H1 (cell line): ENCODE measurements around the gene PLVAP. TPM values are rescaled to one million over a fixed set of nuclear protein-coding genes. Genes with fewer than 3 reads are reported as not detected.

Experiments used
- CTCF ChIA-PET: fragments of 300-600 bp; sonication (Branson Sonifier 250); formaldehyde crosslinking; loops from one replicate; lab custom pipeline; 2021; ENCODE audit not compliant: partially characterized antibody; lab: Charles Lee
- POLR2A ChIA-PET: fragments of 300-600 bp; sonication (Branson Sonifier 250); formaldehyde crosslinking; loops from one replicate; lab custom pipeline; 2021; ENCODE audit warnings: inconsistent platforms; ENCODE audit not compliant: partially characterized antibody; lab: Charles Lee
- DNase-seq, 2 experiments: peaks; one replicate each; pipeline versions ENCODE4 v3.0.0 to v3.0.0-alpha.2; 2010 to 2022; ENCODE audit warnings: low spot score in 2 of 2, low read depth in 1 of 2, mixed read lengths in 1 of 2
- FAIRE-seq: peaks from 2 replicates; lab custom pipeline; 2011; peaks lifted over from hg19 to GRCh38; lab: Jason Lieb, UNC
- H2AFZ ChIP-seq: 2 replicates; pipeline ENCODE4 v1.8.1; 2012; ENCODE audit warnings: low read length, inconsistent platforms
- H2AK5ac ChIP-seq: 2 replicates; pipeline ENCODE4 v1.6.1; 2013; ENCODE audit warnings: low read depth, low read length
- H2BK120ac ChIP-seq: replicated peaks from 2 replicates; pipeline ENCODE3; 2013; ENCODE audit warnings: low read depth, low read length, inconsistent platforms
- H2BK12ac ChIP-seq: 2 replicates; pipeline ENCODE4 v1.6.1; 2013; ENCODE audit warnings: low read depth, low read length
- H2BK15ac ChIP-seq: 2 replicates; pipeline ENCODE4 v1.6.1; 2013; ENCODE audit warnings: low read length
- H2BK20ac ChIP-seq: 2 replicates; pipeline ENCODE4 v1.6.1; 2013; ENCODE audit warnings: low read length
- H2BK5ac ChIP-seq: 2 replicates; pipeline ENCODE4 v1.6.1; 2013; ENCODE audit warnings: low read depth, low read length
- H3K14ac ChIP-seq: 2 replicates; pipeline ENCODE4 v1.6.1; 2013; ENCODE audit warnings: inconsistent platforms; ENCODE audit not compliant: insufficient read length
- H3K18ac ChIP-seq: 2 replicates; pipeline ENCODE4 v1.6.1; 2013; ENCODE audit warnings: low read length; ENCODE audit errors: extremely low read depth
- H3K23ac ChIP-seq: 2 replicates; pipeline ENCODE4 v1.6.1; 2013; ENCODE audit warnings: inconsistent platforms; ENCODE audit not compliant: insufficient read length
- H3K23me2 ChIP-seq: 2 replicates; pipeline ENCODE4 v1.6.1; 2013; ENCODE audit warnings: low read depth, low read length
- H3K27ac ChIP-seq: 2 replicates; pipeline ENCODE4 v1.6.1; 2011; ENCODE audit warnings: low read depth, low read length, inconsistent platforms
- H3K27me3 ChIP-seq, 4 experiments: replicated peaks in 1 of 4; 1 replicate in 1 of 4; 2 replicates in 3 of 4; pipeline versions ENCODE4 v1.6.1 to v1.8.1; 2011 to 2013; ENCODE audit warnings: low read length in 3 of 4, mild to moderate bottlenecking in 3 of 4, inconsistent platforms in 2 of 4, mixed read lengths in 2 of 4, moderate library complexity in 1 of 4; ENCODE audit not compliant: control insufficient read depth in 3 of 4, insufficient read depth in 3 of 4; ENCODE audit errors: extremely low read depth in 1 of 4
- H3K36me3 ChIP-seq, 4 experiments: 2 replicates each; pipeline versions ENCODE4 v1.6.1 to v1.8.1; 2011 to 2013; ENCODE audit warnings: mild to moderate bottlenecking in 4 of 4, low read length in 3 of 4, moderate library complexity in 2 of 4, control low read depth in 1 of 4, inconsistent platforms in 1 of 4; ENCODE audit not compliant: insufficient read depth in 4 of 4, control insufficient read depth in 2 of 4
- H3K4ac ChIP-seq: replicated peaks from 2 replicates; pipeline ENCODE3; 2013; ENCODE audit warnings: low read length, low read depth, mixed read lengths, inconsistent platforms; ENCODE audit not compliant: insufficient read length
- H3K4me1 ChIP-seq, 4 experiments: replicated peaks in 1 of 4; 1 replicate in 1 of 4; 2 replicates in 3 of 4; pipeline versions ENCODE4 v1.6.1 to v1.8.1; 2011 to 2013; ENCODE audit warnings: low read length in 3 of 4, inconsistent platforms in 2 of 4, mixed read lengths in 1 of 4; ENCODE audit not compliant: insufficient read depth in 4 of 4, control insufficient read depth in 3 of 4
- H3K4me2 ChIP-seq, 2 experiments: 2 replicates each; pipeline versions ENCODE4 v1.6.1 to v1.8.1; 2011 to 2013; ENCODE audit warnings: low read depth in 2 of 2, low read length in 2 of 2, control low read depth in 1 of 2, inconsistent platforms in 1 of 2, mild to moderate bottlenecking in 1 of 2; ENCODE audit not compliant: insufficient read depth in 1 of 2
- H3K4me3 ChIP-seq, 4 experiments: fragments of 200-600, 300-600 bp in 1 of 4; sonication (generic), shearing (Covaris generic), sonication (Bioruptor Twin) in 1 of 4; 2 replicates each; pipeline versions ENCODE4 v1.5.1 to v1.8.1; 2011 to 2016; ENCODE audit warnings: low read length in 4 of 4, low read depth in 3 of 4, control low read depth in 2 of 4, inconsistent platforms in 2 of 4, mild to moderate bottlenecking in 2 of 4, mixed read lengths in 1 of 4, moderate library complexity in 1 of 4; ENCODE audit not compliant: insufficient read depth in 2 of 4; ENCODE audit errors: extremely low read depth in 1 of 4
- H3K56ac ChIP-seq: replicated peaks from 2 replicates; pipeline ENCODE3; 2013; ENCODE audit warnings: low read depth, mild to moderate bottlenecking, mixed read lengths, low read length, inconsistent platforms; ENCODE audit not compliant: insufficient read length
- H3K79me1 ChIP-seq: 2 replicates; pipeline ENCODE4 v1.6.1; 2013; ENCODE audit warnings: low read depth, low read length, control low read depth
- H3K79me2 ChIP-seq, 2 experiments: 2 replicates each; pipeline versions ENCODE4 v1.6.1 to v1.8.1; 2012 to 2013; ENCODE audit warnings: low read length in 2 of 2, mild to moderate bottlenecking in 2 of 2, inconsistent platforms in 1 of 2; ENCODE audit not compliant: insufficient read depth in 2 of 2, control insufficient read depth in 1 of 2
- H3K9ac ChIP-seq, 4 experiments: replicated peaks in 1 of 4; 1 replicate in 1 of 4; 2 replicates in 3 of 4; pipeline versions ENCODE4 v1.6.1 to v1.8.1; 2011 to 2013; ENCODE audit warnings: low read depth in 3 of 4, low read length in 3 of 4, control low read depth in 2 of 4, mild to moderate bottlenecking in 2 of 4, moderate library complexity in 2 of 4, inconsistent platforms in 1 of 4; ENCODE audit errors: extremely low read depth in 1 of 4
- H3K9me3 ChIP-seq, 2 experiments: 2 replicates each; pipeline versions ENCODE4 v1.6.1 to v1.8.1; 2012 to 2013; ENCODE audit warnings: mild to moderate bottlenecking in 2 of 2, moderate library complexity in 2 of 2, control low read depth in 1 of 2, inconsistent platforms in 1 of 2, low read depth in 1 of 2, low read length in 1 of 2, mixed read lengths in 1 of 2; ENCODE audit not compliant: insufficient read depth in 2 of 2
- H4K20me1 ChIP-seq, 2 experiments: replicated peaks in 1 of 2; 2 replicates each; pipeline versions ENCODE3 to v1.8.1; 2011 to 2013; ENCODE audit warnings: inconsistent platforms in 2 of 2, low read length in 2 of 2, mild to moderate bottlenecking in 1 of 2; ENCODE audit not compliant: insufficient read depth in 2 of 2, control insufficient read depth in 1 of 2
- H4K5ac ChIP-seq: 2 replicates; pipeline ENCODE4 v1.6.1; 2013; ENCODE audit warnings: low read length, low read depth, mixed read lengths, inconsistent platforms; ENCODE audit not compliant: insufficient read length
- H4K8ac ChIP-seq: 2 replicates; pipeline ENCODE4 v1.8.0; 2013; ENCODE audit warnings: mild to moderate bottlenecking, moderate library complexity, low read length, inconsistent platforms; ENCODE audit not compliant: insufficient read depth; ENCODE audit errors: extremely low read depth
- H4K91ac ChIP-seq: replicated peaks from 2 replicates; pipeline ENCODE3; 2013; ENCODE audit warnings: low read length, mixed read lengths, inconsistent platforms; ENCODE audit not compliant: insufficient read length
- POLR2A ChIP-seq, 2 experiments: IDR thresholded peaks; 1 replicate in 1 of 2; 2 replicates in 1 of 2; pipeline ENCODE4 v1.6.1; 2011; ENCODE audit warnings: low read depth in 2 of 2, low read length in 2 of 2, mild to moderate bottlenecking in 2 of 2; ENCODE audit errors: control extremely low read depth in 1 of 2
- RAD21 ChIP-seq, 2 experiments: IDR thresholded peaks in 1 of 2; conservative IDR thresholded peaks in 1 of 2; 2 replicates each; pipeline ENCODE4 v1.6.1; 2011; ENCODE audit warnings: low read depth in 2 of 2, low read length in 2 of 2, improper control_type of control experiment in 1 of 2, inconsistent platforms in 1 of 2, mild to moderate bottlenecking in 1 of 2, moderate library complexity in 1 of 2
- YY1 ChIP-seq: IDR thresholded peaks from 2 replicates; pipeline ENCODE4 v1.6.1; 2011; ENCODE audit warnings: low read depth, mild to moderate bottlenecking, low read length
- WGBS, 2 experiments: shearing (Covaris generic) in 1 of 2; methylation state at CpG; one replicate each; pipeline versions ENCODE4 v1.1.6 to v1.1.7; 2013 to 2015; ENCODE audit warnings: low lambda C conversion rate in 2 of 2, mixed read lengths in 2 of 2, inconsistent platforms in 1 of 2, low coverage in 1 of 2, missing lambda C conversion rate in 1 of 2; ENCODE audit not compliant: insufficient replicate concordance in 2 of 2, insufficient coverage in 1 of 2, insufficient read length in 1 of 2; ENCODE audit errors: extremely low coverage in 1 of 2, missing lambda C conversion rate in 1 of 2; 5-methylcytosine and 5-hydroxymethylcytosine counted together
- polyA plus RNA-seq, 7 experiments: library from polyadenylated mRNA; depleted of rRNA in 3 of 7; stranded (reverse) in 5 of 7; unstranded in 2 of 7; fragments of >200 nt in 5 of 7; fragments of 200-250 nt in 2 of 7; gene quantifications; 1 replicate in 5 of 7; 2 replicates in 1 of 7; 4 replicates in 1 of 7; pipeline versions ENCODE4 v1.2.1 to v1.2.3, GENCODE V29; 2011 to 2013; ENCODE audit warnings: missing spikeins in 2 of 7, mixed read lengths in 2 of 7
- total RNA-seq: library from RNA; stranded (reverse); fragmentation: NEBNext Ultra II Directional; extraction: Animal tissue kit (Norgen Biotek cat#: 25700); gene quantifications from 2 replicates; pipeline ENCODE4 v1.2.1, GENCODE V29; 2021
- TF ChIP-seq, protein P1 (sequence below): IDR thresholded peaks from 2 replicates; pipeline ENCODE4 v1.6.1; 2011; ENCODE audit warnings: low read depth, mild to moderate bottlenecking, low read length; ENCODE audit not compliant: insufficient read depth

PLVAP gene
- total and polyA plus RNA-seq, 2 of the 8 experiments (the other 6 are each of a cell fraction or from before 2014, with no cell fraction given): 0.32 TPM; not detected in 1

DNA sequence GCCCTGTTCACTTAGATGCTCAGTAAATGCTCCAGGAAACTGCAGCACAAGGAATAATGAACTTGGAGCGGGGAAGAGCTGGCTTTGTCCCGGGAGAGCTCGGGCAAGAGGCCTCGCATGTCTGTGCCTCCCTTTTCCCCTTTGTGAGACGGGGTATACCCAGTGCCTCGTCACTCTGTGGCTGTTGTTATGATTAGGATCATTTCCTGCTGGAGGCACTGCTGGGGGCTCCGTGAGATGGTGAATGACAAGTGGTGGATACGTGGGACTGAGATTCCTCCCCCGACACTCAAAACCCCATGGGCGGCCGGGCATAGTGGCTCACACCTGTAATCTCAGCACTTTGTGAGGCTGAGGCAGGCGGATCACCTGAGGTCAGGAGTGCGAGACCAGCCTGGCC, 1.1 kb upstream of the PLVAP start:
- Histone ChIP-seq H3K23me2 (no peaks in the 10 kb centered on the region), H2AFZ (no peak overlapping the region), H3K79me1 (no peaks in the 10 kb centered on the region), H3K27ac (no peak overlapping the region), H3K4me3 (no peak overlapping the region), H2BK120ac (no peak overlapping the region), H3K18ac (no peak overlapping the region), H3K9me3 (0 out of 4 replicates have a peak, but pooled peaks cover 0 to 3% of the 10 kb centered on the region in 2 experiments), H3K4me2 (no peak overlapping the region), H4K20me1 (no peaks in the 10 kb centered on the region), H4K8ac (no peak overlapping the region), H4K91ac (no peak overlapping the region), H3K56ac (no peak overlapping the region), H3K4ac (no peak overlapping the region), H3K14ac (no peak overlapping the region), H3K79me2 (no peaks in the 10 kb centered on the region), H2BK12ac (no peak overlapping the region), H2BK15ac (no peak overlapping the region), H3K27me3 (no peaks in the 10 kb centered on the region), H2AK5ac (no peak overlapping the region), H4K5ac (no peak overlapping the region), H3K23ac (no peak overlapping the region), H2BK5ac (no peak overlapping the region), H3K9ac (no peak overlapping the region), H3K36me3 (no peaks in the 10 kb centered on the region), H3K4me1 (peaks cover 0 to 9% (median 6%) of the 10 kb centered on the region in 4 experiments; a peak in 5 of 7 replicates), H2BK20ac (no peak overlapping the region)
- FAIRE-seq: no peak
- no peak for TF ChIP-seq RAD21 (IDR thresholded peaks at IDR 0.05 in 1 of 2, conservative IDR thresholded peaks at IDR 0.05 in 1 of 2; ENCODE audit: low read depth in 2 of 2, low read length in 2 of 2)
- TF ChIP-seq, protein P1, sequence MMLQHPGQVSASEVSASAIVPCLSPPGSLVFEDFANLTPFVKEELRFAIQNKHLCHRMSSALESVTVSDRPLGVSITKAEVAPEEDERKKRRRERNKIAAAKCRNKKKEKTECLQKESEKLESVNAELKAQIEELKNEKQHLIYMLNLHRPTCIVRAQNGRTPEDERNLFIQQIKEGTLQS: no peak
- TF ChIP-seq YY1: no peak
- no peak for TF ChIP-seq POLR2A (IDR thresholded peaks at IDR 0.05; ENCODE audit: control extremely low read depth in 1 of 2, low read depth in 2 of 2, low read length in 2 of 2)
- ChIA-PET CTCF (interaction anchor here (1.3 kb wide), 1 partner anchor 85 kb away, joined by 3 read pairs; no protein-coding TSS in a partner anchor), POLR2A (interaction anchor here (0.6 to 1.3 kb wide), 3 partner anchors 37 to 486 kb away, joined by 3 to 4 read pairs (median 3); no protein-coding TSS in a partner anchor)
- WGBS, 2 experiments: 79% methylated on average over 13 of the region's 13 CpGs; no CpG with 5 or more reads in 1 of the 2 experiments
- no peak for DNase-seq
